ENCODE measurements around the gene DPP6.
"Not testable (repeated sequence)": the region's sequence is repeated elsewhere in the genome, so short reads cannot be mapped to it uniquely, and the experiment has no call there.

DPP6 gene

DNA sequence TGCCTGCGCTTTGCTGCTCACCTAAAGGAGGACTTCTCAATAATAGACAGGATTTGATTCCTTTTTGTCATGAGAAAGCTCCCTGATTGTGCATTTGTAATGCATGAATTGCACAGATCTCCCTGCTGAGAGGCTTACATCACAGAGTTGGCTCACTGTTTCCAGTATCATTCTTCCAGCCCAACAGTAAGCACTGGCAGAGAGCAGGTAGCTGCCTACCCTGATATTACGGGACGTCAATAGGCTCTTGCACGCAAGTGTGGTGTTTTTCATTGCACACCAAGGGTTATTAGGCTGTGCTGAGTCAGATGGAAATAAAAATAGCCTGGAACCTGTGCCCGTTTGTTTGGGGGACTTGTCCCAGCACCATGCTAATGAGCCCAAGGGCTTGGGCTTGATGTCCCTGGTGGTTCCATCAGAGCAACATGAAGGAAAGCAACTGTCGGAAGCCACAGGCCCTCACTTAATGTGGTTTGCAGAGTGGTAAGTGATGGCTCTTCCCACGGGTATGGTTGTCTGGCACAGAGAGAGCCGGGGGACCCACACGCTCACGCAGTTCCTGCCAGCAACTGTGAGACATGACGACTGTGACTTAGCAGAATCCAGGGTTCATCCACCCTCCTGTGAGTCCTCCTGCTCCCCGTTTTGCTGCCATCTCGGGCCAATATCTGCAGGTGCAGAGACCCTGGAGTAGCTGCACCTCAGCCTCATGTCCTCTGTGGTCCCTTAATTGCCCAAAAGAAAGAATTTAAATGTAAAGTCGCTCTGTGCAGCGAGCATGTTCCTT is 20.4 kb downstream of the DPP6 start:
- in situ Hi-C loops (cut with MboI; ENCODE audit: low sequenced_read_pairs), result not testable (repeated sequence)

- in situ Hi-C loops (cut with MboI; ENCODE audit: low sequenced_read_pairs), result not testable (repeated sequence)
Measured at GRCh38 chr7:154078523-154078922, 26.3 kb downstream of the DPP6 start.

GRCh38 chr7:154080249-154080648 is 28.1 kb downstream of the DPP6 start:
- in situ Hi-C loops (cut with MboI; ENCODE audit: low sequenced_read_pairs), result not testable (repeated sequence)

DNA sequence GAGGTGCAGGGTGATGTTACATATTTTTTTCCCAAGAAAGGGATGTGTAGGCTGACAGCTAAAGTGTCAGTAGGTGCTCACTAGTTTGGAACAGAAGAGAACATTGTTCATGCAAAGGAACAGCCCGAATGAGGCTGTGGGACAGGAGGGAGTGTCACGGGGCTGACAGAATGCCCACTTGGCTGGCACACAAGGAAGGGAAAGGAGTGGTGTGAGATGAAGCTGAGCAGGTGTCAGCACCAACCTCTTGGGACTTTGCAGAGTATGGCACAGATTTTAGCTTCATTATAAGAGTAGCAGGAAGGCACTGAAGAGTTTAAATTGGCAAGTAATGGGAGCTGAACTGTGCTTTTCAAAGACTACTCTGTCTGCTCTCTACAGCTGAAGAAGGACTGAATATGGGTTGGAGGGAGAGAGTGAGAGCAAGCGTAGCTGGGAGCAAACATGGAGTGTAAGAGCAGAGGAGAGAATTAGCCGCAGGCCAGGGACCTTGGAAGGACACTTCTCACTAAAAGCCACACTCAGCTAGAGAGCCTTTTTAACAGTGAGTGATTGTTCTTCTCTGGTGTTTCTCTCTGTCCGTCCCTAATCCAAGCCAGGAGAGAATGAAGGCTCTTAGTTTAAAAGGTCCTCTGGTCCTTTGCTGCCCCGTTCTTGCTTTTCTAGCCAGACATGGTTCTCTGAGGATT is 35.0 kb downstream of the DPP6 start:
- in situ Hi-C loops (cut with MboI; ENCODE audit: low sequenced_read_pairs), result not testable (repeated sequence)

DNA sequence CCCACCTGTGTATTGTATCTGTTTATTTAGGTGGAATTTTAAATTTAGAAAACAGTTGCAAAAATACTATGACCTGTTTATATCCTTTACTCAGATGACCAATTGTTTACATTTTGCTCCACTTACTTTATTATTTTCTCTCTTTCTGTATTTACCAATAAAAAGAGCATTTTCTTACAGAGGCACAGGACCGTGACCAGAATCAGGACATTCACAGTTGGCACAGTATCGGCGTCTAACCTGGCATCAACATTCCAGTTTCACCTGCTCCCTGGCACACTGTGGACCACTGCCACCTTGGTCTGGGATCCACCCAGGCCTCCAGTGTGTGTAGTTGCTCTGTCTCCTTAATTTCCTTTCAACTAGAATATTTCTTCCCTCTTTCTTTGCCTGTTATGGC is 39.9 kb downstream of the DPP6 start:
- in situ Hi-C loops (cut with MboI; ENCODE audit: low sequenced_read_pairs), result not testable (repeated sequence)

DNA sequence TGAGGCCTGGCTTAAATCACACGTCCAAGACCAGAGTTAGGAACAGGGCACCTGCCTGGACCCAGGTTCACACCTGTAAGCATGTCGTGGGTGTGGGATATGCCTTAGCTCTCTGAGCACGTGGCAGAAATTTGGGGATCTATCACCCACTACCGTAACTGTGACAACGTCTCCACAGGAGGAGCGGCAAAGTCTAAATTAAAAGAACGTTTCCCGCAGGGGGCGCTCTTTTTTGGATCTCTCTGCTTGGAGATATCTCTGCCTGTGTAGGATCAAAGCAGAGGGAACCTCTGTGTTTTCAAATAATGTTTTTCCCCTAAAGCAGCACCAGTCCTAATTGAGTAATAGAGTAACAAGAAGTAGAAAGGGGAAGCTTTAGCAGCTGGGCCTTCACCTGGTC is 43.0 kb downstream of the DPP6 start:
- in situ Hi-C loops (cut with MboI; ENCODE audit: low sequenced_read_pairs), result not testable (repeated sequence)

DNA sequence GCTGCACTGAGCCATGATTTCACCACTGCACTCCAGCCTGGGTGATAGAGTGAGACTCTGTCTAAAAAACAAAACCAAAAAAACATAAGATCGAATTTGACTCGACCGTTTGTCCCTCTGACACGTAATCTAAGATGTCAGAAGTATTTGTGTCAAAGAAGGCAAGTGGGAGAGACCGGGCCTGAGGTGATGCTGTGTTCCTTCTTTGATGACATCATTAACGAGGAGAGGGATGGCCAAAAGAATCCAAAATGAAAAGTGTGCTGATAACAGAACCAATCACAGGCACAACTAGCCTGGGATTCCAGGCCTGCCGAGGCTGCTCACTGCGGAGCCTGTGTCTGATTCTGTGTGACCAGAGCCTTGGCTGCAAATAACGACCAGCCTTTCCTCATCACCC is 52.9 kb downstream of the DPP6 start:
- in situ Hi-C loops (cut with MboI; ENCODE audit: low sequenced_read_pairs), result not testable (repeated sequence)

DNA sequence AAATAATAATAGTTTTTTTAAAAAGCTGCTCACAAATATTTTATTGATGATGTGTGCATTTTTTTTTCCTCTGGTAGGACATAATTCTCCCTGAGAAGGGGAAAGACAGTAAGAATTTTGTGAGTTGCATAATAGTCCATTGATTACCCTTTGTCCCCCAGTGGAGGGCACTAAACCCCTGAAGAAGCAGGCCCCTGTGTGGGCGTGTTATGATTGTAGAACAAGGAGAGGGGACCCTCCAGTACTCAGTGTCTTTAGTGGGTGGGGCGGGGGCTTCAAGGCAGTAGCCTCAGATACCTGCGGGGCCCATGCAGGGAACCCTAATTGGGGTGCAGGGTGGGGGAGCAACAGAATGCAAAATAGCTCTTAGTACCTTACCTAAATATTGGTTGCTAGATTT is 57.4 kb downstream of the DPP6 start:
- in situ Hi-C loops (cut with MboI; ENCODE audit: low sequenced_read_pairs), result not testable (repeated sequence)

GRCh38 chr7:154113732-154114351 is 61.6 kb downstream of the DPP6 start:
- in situ Hi-C loops (cut with MboI; ENCODE audit: low sequenced_read_pairs), result not testable (repeated sequence)

GRCh38 chr7:154117411-154118390 is 65.5 kb downstream of the DPP6 start:
- in situ Hi-C loops (cut with MboI; ENCODE audit: low sequenced_read_pairs), result not testable (repeated sequence)

DNA sequence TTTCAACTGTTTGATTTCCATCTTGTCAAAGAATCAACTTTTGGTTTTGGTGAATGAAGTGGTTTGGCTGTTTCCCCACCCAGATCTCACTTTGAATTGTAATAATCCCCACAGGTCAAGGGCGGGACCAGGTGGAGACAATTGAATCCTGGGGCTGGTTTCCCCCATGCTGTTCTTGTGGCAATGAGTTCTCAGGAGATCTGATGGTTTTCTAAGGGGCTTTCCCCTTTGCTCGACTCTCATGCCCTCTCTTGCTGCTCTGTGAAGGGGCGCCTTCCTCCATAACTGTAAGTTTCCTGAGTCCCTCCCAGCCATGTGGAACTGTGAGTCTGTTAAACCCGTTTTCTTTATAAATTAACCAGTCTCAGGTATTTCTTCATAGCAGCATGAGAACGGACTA is 68.6 kb downstream of the DPP6 start:
- in situ Hi-C loops (cut with MboI; ENCODE audit: low sequenced_read_pairs), result not testable (repeated sequence)

GRCh38 chr7:154122720-154123119 is 70.5 kb downstream of the DPP6 start:
- in situ Hi-C loops (cut with MboI; ENCODE audit: low sequenced_read_pairs), result not testable (repeated sequence)

DNA sequence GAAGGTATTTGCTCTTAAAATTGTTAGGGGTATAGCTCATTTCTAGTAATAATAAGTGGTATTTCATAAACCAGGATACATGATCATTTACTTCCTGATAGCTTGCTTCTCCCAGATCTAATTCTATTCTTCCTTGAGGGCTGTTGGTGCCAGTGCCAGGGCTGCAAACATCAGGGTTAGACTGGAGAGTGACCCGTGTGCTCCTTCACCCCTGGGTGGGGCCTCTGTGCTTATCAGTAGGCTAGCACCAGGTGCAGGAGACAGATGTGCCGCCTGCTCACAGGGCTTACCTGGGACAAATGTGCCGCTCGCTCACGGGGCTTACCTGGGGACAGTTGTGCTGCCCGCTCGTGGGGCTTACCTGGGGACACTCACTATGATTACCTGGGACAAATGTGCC is 71.2 kb downstream of the DPP6 start:
- in situ Hi-C loops (cut with MboI; ENCODE audit: low sequenced_read_pairs), result not testable (repeated sequence)

DNA sequence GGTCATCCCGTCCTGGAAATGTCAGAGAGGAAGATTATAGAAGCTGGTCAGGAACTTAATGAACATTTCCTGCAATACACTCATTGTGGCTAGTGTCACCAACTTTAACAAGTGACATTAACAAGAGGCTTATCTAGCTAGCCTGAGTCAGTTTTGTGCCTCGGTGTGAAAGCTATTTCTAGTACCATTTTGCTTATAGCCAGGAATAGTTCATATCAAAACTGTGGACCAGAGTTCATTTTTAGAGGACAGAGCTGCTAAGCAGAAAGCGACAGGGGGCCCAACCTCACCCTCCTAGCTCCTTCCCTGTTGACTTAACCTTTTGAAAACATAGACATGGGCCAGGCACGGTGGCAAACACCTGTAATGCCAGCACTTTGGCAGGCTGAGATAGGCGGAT is 76.9 kb downstream of the DPP6 start:
- in situ Hi-C loops (cut with MboI; ENCODE audit: low sequenced_read_pairs), result not testable (repeated sequence)

GRCh38 chr7:154132617-154133016 is 80.4 kb downstream of the DPP6 start:
- in situ Hi-C loops (cut with MboI; ENCODE audit: low sequenced_read_pairs), result not testable (repeated sequence)

GRCh38 chr7:154133703-154134277 is 81.6 kb downstream of the DPP6 start:
- in situ Hi-C loops (cut with MboI; ENCODE audit: low sequenced_read_pairs), result not testable (repeated sequence)

GRCh38 chr7:154134698-154135097 is 82.5 kb downstream of the DPP6 start:
- in situ Hi-C loops (cut with MboI; ENCODE audit: low sequenced_read_pairs), result not testable (repeated sequence)

GRCh38 chr7:154135646-154136045 is 83.4 kb downstream of the DPP6 start:
- in situ Hi-C loops (cut with MboI; ENCODE audit: low sequenced_read_pairs), result not testable (repeated sequence)

GRCh38 chr7:154145922-154146706 is 93.9 kb downstream of the DPP6 start:
- in situ Hi-C loops (cut with MboI; ENCODE audit: low sequenced_read_pairs), result not testable (repeated sequence)

- in situ Hi-C loops (cut with MboI; ENCODE audit: low sequenced_read_pairs), result not testable (repeated sequence)
Measured at GRCh38 chr7:154146707-154147038, 94.5 kb downstream of the DPP6 start.

All from HL-60/S4 treated with retinoic acid at 250 ng/mL for 4 days and 3 days (cell line).